NCI-H146 treated with DMSO at 0.1 percent for 48 hours (cell line): Measurements from ENCODE around the gene PCSK6.
A peak's percentile ranks its signal among the peaks of the same experiment; 100 is the strongest.
"Not testable (repeated sequence)": the region's sequence is repeated elsewhere in the genome, so short reads cannot be mapped to it uniquely, and the experiment has no call there.

Source experiments
- DNase-seq: peaks from one replicate; lab custom pipeline; 2025; ENCODE audit not compliant: unreplicated experiment; lab: John Stamatoyannopoulos, UW

The PCSK6 gene

GRCh38 chr15:101366853-101367252, 122.7 kb downstream of the PCSK6 start:
- DNase-seq, result no peak

GRCh38 chr15:101362986-101363566, 126.4 kb downstream of the PCSK6 start:
- DNase-seq, result no peak

- DNase-seq, result no peak
Measured at GRCh38 chr15:101362359-101362758, 127.1 kb downstream of the PCSK6 start.

- no peak for DNase-seq
Measured at GRCh38 chr15:101361418-101361817, 128.1 kb downstream of the PCSK6 start.

GRCh38 chr15:101359365-101359947, 130.1 kb downstream of the PCSK6 start:
- peak; percentile 35 for DNase-seq

- no peak for DNase-seq
Measured at GRCh38 chr15:101358895-101359294, 130.6 kb downstream of the PCSK6 start.

- no peak for DNase-seq
Measured at GRCh38 chr15:101357885-101358284, 131.6 kb downstream of the PCSK6 start.

GRCh38 chr15:101357333-101357732, 132.2 kb downstream of the PCSK6 start:
- no peak for DNase-seq

- DNase-seq, result not testable (repeated sequence)
Measured at GRCh38 chr15:101356512-101357172, 132.9 kb downstream of the PCSK6 start.

GRCh38 chr15:101355678-101356464, 133.6 kb downstream of the PCSK6 start:
- no peak for DNase-seq

- DNase-seq, result no peak
Measured at GRCh38 chr15:101354891-101355623, 134.4 kb downstream of the PCSK6 start.

GRCh38 chr15:101353240-101353639, 136.3 kb downstream of the PCSK6 start:
- DNase-seq, result no peak

GRCh38 chr15:101351736-101352135, 137.8 kb downstream of the PCSK6 start:
- DNase-seq, result no peak

- no peak for DNase-seq
Measured at GRCh38 chr15:101349047-101349951, 140.2 kb downstream of the PCSK6 start.

GRCh38 chr15:101348643-101349042, 140.9 kb downstream of the PCSK6 start:
- DNase-seq, result no peak

GRCh38 chr15:101348015-101348414, 141.5 kb downstream of the PCSK6 start:
- DNase-seq, result no peak

- no peak for DNase-seq
Measured at GRCh38 chr15:101347454-101347853, 142.1 kb downstream of the PCSK6 start.

GRCh38 chr15:101346928-101347327, 142.6 kb downstream of the PCSK6 start:
- no peak for DNase-seq

GRCh38 chr15:101342056-101342455, 147.5 kb downstream of the PCSK6 start:
- DNase-seq, result no peak

- no peak for DNase-seq
Measured at GRCh38 chr15:101338502-101339057, 150.9 kb downstream of the PCSK6 start.
